Loucy (cell line): ENCODE data around the gene TDRD10.

Source experiments
- H2AFZ ChIP-seq: fragments of 200-600 bp; sonication (generic); 2 replicates; pipeline ENCODE4 v1.6.0; 2016; ENCODE audit warnings: antibody characterized with exemption, mild to moderate bottlenecking, low read length, moderate library complexity
- H3F3A ChIP-seq: fragments of 200-600 bp; 2 replicates; pipeline ENCODE4 v1.6.0; 2016; ENCODE audit warnings: antibody characterized with exemption, low read depth, mild to moderate bottlenecking
- H3K27me3 ChIP-seq: fragments of 200-600 bp; sonication (generic); 2 replicates; pipeline ENCODE4 v1.6.1; 2014; ENCODE audit warnings: low read length, mild to moderate bottlenecking; ENCODE audit not compliant: insufficient read depth, poor library complexity, severe bottlenecking
- H3K36me3 ChIP-seq: fragments of 200-600 bp; sonication (generic); 2 replicates; pipeline ENCODE4 v1.6.1; 2016; ENCODE audit warnings: low read length; ENCODE audit not compliant: insufficient read depth
- H3K4me1 ChIP-seq: fragments of 200-600 bp; sonication (generic); 2 replicates; pipeline ENCODE4 v1.5.1; 2014; ENCODE audit warnings: low read length, mild to moderate bottlenecking; ENCODE audit not compliant: insufficient read depth, poor library complexity, severe bottlenecking
- H3K4me2 ChIP-seq: fragments of 200-600 bp; sonication (generic); 2 replicates; pipeline ENCODE4 v1.6.0; 2014; ENCODE audit warnings: antibody characterized with exemption, low read length, low read depth, mild to moderate bottlenecking; ENCODE audit not compliant: poor library complexity, severe bottlenecking
- H3K4me3 ChIP-seq: fragments of 200-600 bp; sonication (generic); 2 replicates; pipeline ENCODE4 v1.5.1; 2014; ENCODE audit warnings: low read length, mild to moderate bottlenecking, mixed read lengths; ENCODE audit not compliant: poor library complexity, severe bottlenecking
- H3K79me2 ChIP-seq: fragments of 200-600 bp; sonication (generic); 2 replicates; pipeline ENCODE4 v1.6.1; 2014; ENCODE audit warnings: low read length; ENCODE audit not compliant: insufficient read depth
- H3K9ac ChIP-seq: fragments of 200-600 bp; sonication (generic); 2 replicates; pipeline ENCODE4 v1.6.0; 2014; ENCODE audit warnings: mild to moderate bottlenecking, low read depth, low read length, moderate library complexity; ENCODE audit not compliant: poor library complexity, severe bottlenecking
- H3K9me2 ChIP-seq: fragments of 200-600 bp; sonication (generic); replicated peaks from 2 replicates; pipeline ENCODE4 v1.6.1; 2016; ENCODE audit warnings: low read depth, low read length, mixed read lengths
- H3K9me3 ChIP-seq: fragments of 200-600 bp; sonication (generic); 2 replicates; pipeline ENCODE4 v1.6.1; 2014; ENCODE audit warnings: mild to moderate bottlenecking, antibody characterized with exemption, low read length, low read depth; ENCODE audit not compliant: insufficient read depth
- H4K20me1 ChIP-seq: fragments of 200-600 bp; sonication (generic); 2 replicates; pipeline ENCODE4 v1.6.0; 2014; ENCODE audit warnings: antibody characterized with exemption, low read length, mild to moderate bottlenecking; ENCODE audit not compliant: insufficient read depth, poor library complexity, severe bottlenecking
- EZH2phosphoT487 ChIP-seq: fragments of 200-600 bp; IDR thresholded peaks from 2 replicates; pipeline ENCODE4 v1.6.1; 2018; ENCODE audit warnings: antibody characterized with exemption, mild to moderate bottlenecking, moderate library complexity, borderline replicate concordance
- TF ChIP-seq, protein P1 (sequence below): fragments of 200-600 bp; sonication (generic); conservative IDR thresholded peaks from 2 replicates; pipeline ENCODE4 v1.5.1; 2014; ENCODE audit warnings: mild to moderate bottlenecking, antibody characterized with exemption, low read length

The TDRD10 gene

DNA sequence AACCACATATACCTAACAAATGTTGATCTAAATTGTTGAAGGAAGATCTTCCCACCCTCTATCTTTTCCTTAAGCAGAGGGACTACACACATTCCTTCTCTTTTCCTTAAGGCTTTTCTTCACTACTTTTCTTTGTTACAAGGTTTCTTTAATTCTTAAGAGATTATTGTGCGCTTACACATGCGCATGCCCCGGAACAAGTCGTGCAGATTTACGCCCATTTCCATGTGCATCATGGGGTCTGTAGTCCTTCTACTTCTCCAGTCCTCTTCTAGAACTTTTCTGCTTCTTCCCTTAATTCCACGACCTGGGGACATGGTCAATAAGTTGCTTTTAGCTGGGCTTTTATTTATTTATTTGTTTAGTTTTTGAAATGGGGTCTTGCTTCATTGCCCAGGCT is 63.9 kb downstream of the TDRD10 start:
- H3K4me1 ChIP-seq, result no peaks in the 10 kb centered on the region
- H3K9me3 ChIP-seq, result no peaks in the 10 kb centered on the region
- TF ChIP-seq, protein P1, sequence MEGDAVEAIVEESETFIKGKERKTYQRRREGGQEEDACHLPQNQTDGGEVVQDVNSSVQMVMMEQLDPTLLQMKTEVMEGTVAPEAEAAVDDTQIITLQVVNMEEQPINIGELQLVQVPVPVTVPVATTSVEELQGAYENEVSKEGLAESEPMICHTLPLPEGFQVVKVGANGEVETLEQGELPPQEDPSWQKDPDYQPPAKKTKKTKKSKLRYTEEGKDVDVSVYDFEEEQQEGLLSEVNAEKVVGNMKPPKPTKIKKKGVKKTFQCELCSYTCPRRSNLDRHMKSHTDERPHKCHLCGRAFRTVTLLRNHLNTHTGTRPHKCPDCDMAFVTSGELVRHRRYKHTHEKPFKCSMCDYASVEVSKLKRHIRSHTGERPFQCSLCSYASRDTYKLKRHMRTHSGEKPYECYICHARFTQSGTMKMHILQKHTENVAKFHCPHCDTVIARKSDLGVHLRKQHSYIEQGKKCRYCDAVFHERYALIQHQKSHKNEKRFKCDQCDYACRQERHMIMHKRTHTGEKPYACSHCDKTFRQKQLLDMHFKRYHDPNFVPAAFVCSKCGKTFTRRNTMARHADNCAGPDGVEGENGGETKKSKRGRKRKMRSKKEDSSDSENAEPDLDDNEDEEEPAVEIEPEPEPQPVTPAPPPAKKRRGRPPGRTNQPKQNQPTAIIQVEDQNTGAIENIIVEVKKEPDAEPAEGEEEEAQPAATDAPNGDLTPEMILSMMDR, result no peak
- TF ChIP-seq EZH2phosphoT487, result no peak
- H3K9me2 ChIP-seq, result no peaks in the 10 kb centered on the region
- H3K9ac ChIP-seq, result no peak overlapping the region
- no peak overlapping the region for H3K4me2 ChIP-seq
- H3K79me2 ChIP-seq, result no peaks in the 10 kb centered on the region
- no peak overlapping the region for H2AFZ ChIP-seq
- H3K27me3 ChIP-seq, result no peaks in the 10 kb centered on the region
- no peaks in the 10 kb centered on the region for H3K36me3 ChIP-seq
- no peaks in the 10 kb centered on the region for H3F3A ChIP-seq
- no peak overlapping the region for H3K4me3 ChIP-seq
- no peaks in the 10 kb centered on the region for H4K20me1 ChIP-seq

DNA sequence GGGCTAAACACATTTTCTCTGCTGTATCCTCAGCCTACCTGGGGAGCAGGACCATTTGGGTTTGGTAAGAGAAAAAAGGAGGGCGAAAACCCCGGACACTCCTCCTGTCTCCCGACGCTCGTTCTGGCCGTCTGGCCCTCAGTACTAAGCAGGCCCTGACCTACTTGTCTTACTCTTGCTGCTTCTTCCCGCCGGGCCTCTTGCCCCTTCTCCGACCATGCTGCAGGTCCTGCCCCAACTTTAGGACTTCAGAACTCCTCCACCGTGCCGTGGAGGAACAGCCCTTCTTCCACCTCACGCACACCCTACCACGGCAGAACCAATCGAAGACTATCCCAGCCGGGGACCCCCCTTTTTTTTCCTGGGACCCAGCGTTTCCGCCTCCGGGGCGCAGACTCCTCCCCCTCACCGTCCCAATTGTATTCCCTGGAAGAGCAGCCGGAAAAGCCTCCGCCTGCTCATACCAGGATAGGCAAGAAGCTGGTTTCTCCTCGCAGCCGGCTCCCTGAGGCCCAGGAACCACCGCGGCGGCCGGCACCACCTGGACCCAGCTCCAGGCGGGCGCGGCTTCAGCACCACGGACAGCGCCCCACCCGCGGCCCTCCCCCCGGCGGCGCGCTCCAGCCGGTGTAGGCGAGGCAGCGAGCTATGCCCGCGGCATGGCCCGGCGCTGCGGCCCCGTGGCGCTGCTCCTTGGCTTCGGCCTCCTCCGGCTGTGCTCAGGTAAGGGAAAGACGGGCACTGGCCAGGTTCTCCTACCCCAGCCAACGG is 65.6 kb downstream of the TDRD10 start, which contains the start of gene CHRNB2:
Gene CHRNB2, plus strand, starts transcription at position 393 of the 771 bp plus-strand sequence. Its CDS starts 267 bp downstream, at position 660.
- H3K9me3 ChIP-seq, result no peaks in the 10 kb centered on the region
- H3K36me3 ChIP-seq, result no peaks in the 10 kb centered on the region
- no peak within 1 kb of the TSS for H3K4me2 ChIP-seq
- H3K9me2 ChIP-seq, result no peaks in the 10 kb centered on the region
- no peaks in the 10 kb centered on the region for H4K20me1 ChIP-seq
- no peaks in the 10 kb centered on the region for H3F3A ChIP-seq
- no peak within 1 kb of the TSS for H3K4me3 ChIP-seq
- TF ChIP-seq, protein P1, result no peak
- no peak for TF ChIP-seq EZH2phosphoT487
- H2AFZ ChIP-seq, result no peak within 1 kb of the TSS
- H3K9ac ChIP-seq, result no peak within 1 kb of the TSS
- H3K4me1 ChIP-seq, result no peaks in the 10 kb centered on the region
- H3K79me2 ChIP-seq, result no peaks in the 10 kb centered on the region
- no peaks in the 10 kb centered on the region for H3K27me3 ChIP-seq

DNA sequence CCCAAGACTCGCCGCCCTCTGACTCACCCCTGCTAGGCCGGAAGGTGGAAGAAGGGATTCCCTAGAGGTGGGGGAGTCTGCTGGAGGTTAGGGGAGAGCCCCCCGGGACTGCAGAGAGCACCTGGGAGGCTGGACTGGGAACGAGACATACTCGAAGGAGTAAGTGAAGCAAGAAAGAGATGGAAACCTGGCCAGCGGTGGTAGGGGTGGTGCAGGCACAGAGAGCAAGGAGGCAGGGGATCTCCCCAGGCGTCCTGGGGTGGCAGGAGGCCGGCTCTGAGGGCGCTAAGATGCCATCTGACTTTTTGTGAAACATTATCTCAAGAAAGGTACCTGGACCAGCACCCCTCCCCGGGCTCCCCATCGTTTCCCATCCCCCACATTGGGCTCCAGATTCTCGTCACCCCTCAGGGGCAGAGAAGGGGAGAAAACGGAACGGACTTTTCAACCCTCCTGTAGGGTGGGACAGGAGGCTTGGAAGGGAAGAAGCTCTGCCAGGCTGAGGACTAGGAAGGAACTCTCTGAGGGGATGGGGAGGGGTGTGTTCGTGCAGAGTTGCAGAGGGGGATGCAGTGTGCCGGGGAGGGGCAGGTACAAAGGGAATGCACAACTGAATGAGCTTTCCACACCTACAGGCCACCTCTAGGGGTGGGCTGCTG is 66.3 kb downstream of the TDRD10 start:
- Histone ChIP-seq H3K9me3 (no peaks in the 10 kb centered on the region), H4K20me1 (no peaks in the 10 kb centered on the region), H2AFZ (no peak overlapping the region), H3K79me2 (no peaks in the 10 kb centered on the region), H3F3A (no peaks in the 10 kb centered on the region), H3K4me3 (no peak overlapping the region), H3K4me2 (no peak overlapping the region), H3K27me3 (no peaks in the 10 kb centered on the region), H3K9me2 (no peaks in the 10 kb centered on the region), H3K9ac (no peak overlapping the region), H3K36me3 (no peaks in the 10 kb centered on the region), H3K4me1 (no peaks in the 10 kb centered on the region)
- TF ChIP-seq EZH2phosphoT487, result no peak
- TF ChIP-seq, protein P1, result no peak
